ENCODE measurements around the gene GPBP1. TPM values are rescaled to one million over a fixed set of nuclear protein-coding genes. Genes with fewer than 3 reads are reported as not detected.
A peak's percentile ranks its signal among the peaks of the same experiment; 100 is the strongest.
"Not testable (repeated sequence)": the region's sequence is repeated elsewhere in the genome, so short reads cannot be mapped to it uniquely, and the experiment has no call there.

Gene GPBP1
- total and polyA plus RNA-seq, 8 donors: 23.4 to 54.0 (median 29.0) TPM

DNA sequence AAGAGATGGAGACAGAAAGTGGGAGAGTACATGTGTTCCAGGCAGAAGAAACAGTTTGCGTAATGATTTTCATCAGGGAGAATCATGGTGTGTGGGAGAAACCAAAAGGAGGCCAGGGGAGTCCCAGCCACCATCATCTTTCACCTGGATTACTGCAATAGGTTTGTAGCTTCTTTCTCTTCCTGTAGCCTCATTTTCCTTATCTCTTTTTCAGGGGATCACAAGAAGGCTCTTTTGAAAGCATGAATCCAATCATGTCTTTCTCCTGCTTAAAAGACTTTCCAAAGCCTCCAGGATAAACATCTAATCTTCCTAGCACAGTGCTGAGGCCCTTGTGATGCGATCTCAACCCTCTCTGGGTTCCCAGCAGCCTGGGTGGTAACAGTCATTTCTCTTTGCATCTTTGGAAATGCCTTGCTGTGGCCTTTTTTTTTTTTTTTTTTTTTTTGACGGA lies 10.3 kb upstream of the GPBP1 start:
- Histone ChIP-seq H3K9me3 (no peaks in the 10 kb centered on the region), H3K27me3 (no peaks in the 10 kb centered on the region), H3K36me3 (no peaks in the 10 kb centered on the region), H3K27ac (no peak overlapping the region), H3K4me3 (no peak overlapping the region), H3K4me1 (no peaks in the 10 kb centered on the region)
- TF ChIP-seq, protein P1, sequence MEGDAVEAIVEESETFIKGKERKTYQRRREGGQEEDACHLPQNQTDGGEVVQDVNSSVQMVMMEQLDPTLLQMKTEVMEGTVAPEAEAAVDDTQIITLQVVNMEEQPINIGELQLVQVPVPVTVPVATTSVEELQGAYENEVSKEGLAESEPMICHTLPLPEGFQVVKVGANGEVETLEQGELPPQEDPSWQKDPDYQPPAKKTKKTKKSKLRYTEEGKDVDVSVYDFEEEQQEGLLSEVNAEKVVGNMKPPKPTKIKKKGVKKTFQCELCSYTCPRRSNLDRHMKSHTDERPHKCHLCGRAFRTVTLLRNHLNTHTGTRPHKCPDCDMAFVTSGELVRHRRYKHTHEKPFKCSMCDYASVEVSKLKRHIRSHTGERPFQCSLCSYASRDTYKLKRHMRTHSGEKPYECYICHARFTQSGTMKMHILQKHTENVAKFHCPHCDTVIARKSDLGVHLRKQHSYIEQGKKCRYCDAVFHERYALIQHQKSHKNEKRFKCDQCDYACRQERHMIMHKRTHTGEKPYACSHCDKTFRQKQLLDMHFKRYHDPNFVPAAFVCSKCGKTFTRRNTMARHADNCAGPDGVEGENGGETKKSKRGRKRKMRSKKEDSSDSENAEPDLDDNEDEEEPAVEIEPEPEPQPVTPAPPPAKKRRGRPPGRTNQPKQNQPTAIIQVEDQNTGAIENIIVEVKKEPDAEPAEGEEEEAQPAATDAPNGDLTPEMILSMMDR (IDR thresholded peaks at IDR 0.05): no peak
- 95 to 98% methylated on average over 3 of the region's 3 CpGs for WGBS, 2 donors
- no peak for FAIRE-seq
- intact Hi-C loops (cut with DNase I): no loop called here
- ATAC-seq: no peak
- no peak for DNase-seq

DNA sequence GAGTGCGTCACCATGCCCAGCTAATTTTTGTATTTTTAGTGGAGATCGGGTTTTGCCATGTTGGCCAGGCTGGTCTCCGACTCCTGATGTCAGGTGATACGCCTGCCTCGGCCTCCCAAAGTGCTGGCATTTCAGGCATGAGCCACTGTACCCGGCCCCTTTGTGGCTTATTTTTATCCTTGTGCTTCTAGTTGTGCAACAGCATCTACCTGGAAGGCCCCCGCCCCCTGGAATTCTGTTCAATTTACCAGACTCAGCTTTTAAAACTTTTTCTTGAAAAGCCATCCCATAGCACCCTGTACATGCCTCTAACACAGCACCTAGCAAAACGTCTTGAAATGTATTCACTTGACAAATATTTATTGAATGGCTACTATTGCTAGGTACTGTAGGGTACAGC lies 9.7 kb upstream of the GPBP1 start:
- Histone ChIP-seq H3K4me1 (no peaks in the 10 kb centered on the region), H3K27me3 (no peaks in the 10 kb centered on the region), H3K9me3 (no peaks in the 10 kb centered on the region), H3K27ac (no peak overlapping the region), H3K36me3 (no peaks in the 10 kb centered on the region), H3K4me3 (no peak overlapping the region)
- WGBS, 2 donors: 81 to 83% methylated on average over 8 of the region's 8 CpGs
- DNase-seq: no peak
- no peak for FAIRE-seq
- TF ChIP-seq, protein P1 (IDR thresholded peaks at IDR 0.05): no peak
- no peak for ATAC-seq
- intact Hi-C loops (cut with DNase I): no loop called here

DNA sequence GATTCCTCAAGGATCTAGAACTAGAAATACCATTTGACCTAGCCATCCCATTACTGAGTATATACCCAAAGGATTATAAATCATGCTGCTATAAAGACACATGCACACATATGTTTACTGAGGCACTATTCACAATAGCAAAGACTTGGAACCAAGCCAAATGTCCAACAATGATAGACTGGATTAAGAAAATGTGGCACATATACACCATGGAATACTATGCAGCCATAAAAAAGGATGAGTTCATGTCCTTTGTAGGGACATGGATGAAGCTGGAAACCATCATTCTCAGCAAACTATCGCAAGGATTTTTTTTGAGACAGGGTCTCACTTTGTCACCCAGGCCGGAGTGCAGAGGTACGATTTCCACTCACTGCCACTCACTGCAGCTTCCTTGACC lies 8.7 kb upstream of the GPBP1 start:
- ATAC-seq; intact Hi-C loops (cut with DNase I): not testable (repeated sequence)

DNA sequence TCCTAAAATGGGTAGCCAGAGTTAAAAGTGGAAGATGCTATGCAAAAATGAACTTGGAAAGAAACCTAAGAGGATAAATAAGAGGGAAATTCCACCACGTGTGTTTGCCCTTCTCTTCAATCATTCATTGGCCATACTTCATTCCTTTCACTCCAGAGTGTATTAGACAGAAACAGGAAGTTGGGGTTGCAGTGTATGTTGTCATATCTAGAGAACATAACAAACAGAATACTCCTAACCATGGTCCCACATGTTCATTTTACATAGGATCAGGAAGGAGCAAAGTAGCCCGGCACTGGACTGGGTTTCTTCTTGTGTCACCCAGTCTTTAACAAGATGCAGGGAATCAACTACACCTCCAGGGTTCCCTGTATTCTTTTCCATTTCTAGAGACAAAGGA lies 7.6 kb upstream of the GPBP1 start:
- intact Hi-C loops (cut with DNase I): no loop called here
- TF ChIP-seq, protein P1 (IDR thresholded peaks at IDR 0.05): no peak

More for the DNA sequence above, 8.7 kb upstream of the GPBP1 start:
- DNase-seq, H3K27ac ChIP-seq, H3K4me1 ChIP-seq, H3K27me3 ChIP-seq, FAIRE-seq, H3K9me3 ChIP-seq, H3K36me3 ChIP-seq, H3K4me3 ChIP-seq: not testable (repeated sequence)
- WGBS, 2 donors: 94 to 100% methylated on average over 3 of the region's 3 CpGs

DNA sequence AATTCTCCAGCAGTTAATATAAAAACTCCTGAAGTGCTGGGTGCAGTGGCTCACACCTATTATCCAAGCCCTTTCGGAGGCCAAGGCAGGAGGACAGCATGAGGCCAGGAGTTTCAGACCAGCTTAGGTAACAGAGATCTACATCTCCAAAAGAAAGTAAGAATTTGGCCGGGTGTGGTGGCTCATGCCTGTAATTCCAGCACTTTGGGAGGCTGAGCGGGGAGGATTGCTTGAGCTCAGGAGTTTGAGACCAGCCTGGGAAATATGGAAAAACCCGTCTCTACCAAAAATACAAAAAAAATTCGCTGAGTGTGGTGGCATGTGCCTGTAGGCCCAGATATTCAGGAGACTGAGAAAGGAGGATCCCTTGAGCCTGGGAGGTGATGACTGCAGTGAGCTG lies 6.7 kb upstream of the GPBP1 start:
- Histone ChIP-seq H3K27me3 (no peaks in the 10 kb centered on the region), H3K27ac (no peak overlapping the region), H3K9me3 (no peaks in the 10 kb centered on the region), H3K4me1 (no peaks in the 10 kb centered on the region), H3K4me3 (no peak overlapping the region), H3K36me3 (no peaks in the 10 kb centered on the region)
- no peak for DNase-seq
- FAIRE-seq: no peak
- 93 to 94% methylated on average over 5 of the region's 5 CpGs for WGBS, 2 donors
- intact Hi-C loops (cut with DNase I): no loop called here
- TF ChIP-seq, protein P1 (IDR thresholded peaks at IDR 0.05): no peak
- no peak for ATAC-seq

More for the DNA sequence above, 7.6 kb upstream of the GPBP1 start:
- FAIRE-seq (no peak), DNase-seq (no peak), ATAC-seq (peak in 2 of 4 donors; percentile 58 to 59)
- H3K4me3 ChIP-seq: no peak overlapping the region
- no peaks in the 10 kb centered on the region for H3K36me3 ChIP-seq
- no peaks in the 10 kb centered on the region for H3K27me3 ChIP-seq
- WGBS, 2 donors: 55 to 59% methylated on average over 2 of the region's 2 CpGs
- no peaks in the 10 kb centered on the region for H3K9me3 ChIP-seq
- H3K27ac ChIP-seq: no peak overlapping the region
- no peaks in the 10 kb centered on the region for H3K4me1 ChIP-seq

DNA sequence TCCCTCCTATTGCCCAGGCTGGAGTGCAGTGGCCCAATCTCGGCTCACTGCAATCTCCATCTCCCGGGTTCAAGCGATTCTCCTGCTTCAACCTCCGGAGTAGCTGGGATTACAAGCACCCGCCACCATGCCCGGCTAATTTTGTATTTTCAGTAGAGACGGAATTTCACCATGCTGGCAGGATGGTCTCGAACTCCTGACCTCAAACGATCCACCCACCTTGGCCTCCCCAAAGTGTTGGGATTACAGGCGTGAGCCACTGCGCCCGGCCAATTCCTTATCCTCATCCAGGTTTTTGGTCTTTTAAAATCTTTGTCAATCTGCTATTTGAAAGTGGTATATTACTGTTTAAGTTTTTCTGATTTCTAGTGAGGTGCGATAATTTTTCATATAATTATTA lies 3.7 kb upstream of the GPBP1 start:
- H3K27me3 ChIP-seq; FAIRE-seq; intact Hi-C loops (cut with DNase I); H3K27ac ChIP-seq; H3K4me3 ChIP-seq; H3K4me1 ChIP-seq; ATAC-seq; DNase-seq; H3K9me3 ChIP-seq; H3K36me3 ChIP-seq: not testable (repeated sequence)
- 93 to 96% methylated on average over 13 of the region's 13 CpGs for WGBS, 2 donors

All from pancreas (tissue), 10 donors.